Ectodermal cell (in vitro differentiated cells): ENCODE measurements around the gene FAM32A.

Experiments
- H3K27ac ChIP-seq: 2 replicates; pipeline ENCODE4 v1.7.0; 2013; ENCODE audit warnings: mild to moderate bottlenecking, low read depth, low read length; ENCODE audit not compliant: insufficient read depth, poor library complexity, severe bottlenecking
- H3K27me3 ChIP-seq: 2 replicates; pipeline ENCODE4 v1.7.0; 2013; ENCODE audit warnings: mild to moderate bottlenecking, low read length; ENCODE audit not compliant: insufficient read depth, control insufficient read depth, poor library complexity, severe bottlenecking
- H3K36me3 ChIP-seq: one replicate; pipeline ENCODE4 v1.7.0; 2013; ENCODE audit warnings: low read length; ENCODE audit not compliant: control insufficient read depth, insufficient read depth
- H3K4me1 ChIP-seq: one replicate; pipeline ENCODE4 v1.7.0; 2013; ENCODE audit warnings: low read length; ENCODE audit not compliant: control insufficient read depth, insufficient read depth
- H3K4me3 ChIP-seq: 2 replicates; pipeline ENCODE4 v1.7.0; 2013; ENCODE audit warnings: low read depth, low read length, control low read depth; ENCODE audit not compliant: insufficient read depth
- H3K9me3 ChIP-seq: 2 replicates; pipeline ENCODE4 v1.7.0; 2013; ENCODE audit warnings: mild to moderate bottlenecking, low read length, moderate library complexity; ENCODE audit not compliant: control insufficient read depth
- WGBS, 2 experiments: methylation state at CpG; one replicate each; pipeline ENCODE4 v1.1.7; 2013; ENCODE audit warnings: missing lambda C conversion rate in 2 of 2; 5-methylcytosine and 5-hydroxymethylcytosine counted together

The FAM32A gene

GRCh38 chr19:16200038-16201010 lies 15.1 kb downstream of the FAM32A start:
- Histone ChIP-seq H3K27me3 (no peaks in the 10 kb centered on the region), H3K9me3 (no peaks in the 10 kb centered on the region), H3K36me3 (peaks cover 10% of the 10 kb centered on the region), H3K4me1 (peaks cover 5% of the 10 kb centered on the region), H3K27ac (no peak overlapping the region), H3K4me3 (no peak overlapping the region)
- 93% methylated on average over 20 of the region's 20 CpGs for WGBS, 2 experiments

GRCh38 chr19:16201011-16201391 lies 15.8 kb downstream of the FAM32A start:
- no peaks in the 10 kb centered on the region for H3K9me3 ChIP-seq
- H3K36me3 ChIP-seq, result peaks cover 10% of the 10 kb centered on the region
- no peak overlapping the region for H3K27ac ChIP-seq
- H3K27me3 ChIP-seq, result no peaks in the 10 kb centered on the region
- peaks cover 5% of the 10 kb centered on the region for H3K4me1 ChIP-seq
- no peak overlapping the region for H3K4me3 ChIP-seq
- WGBS, 2 experiments, result 94 to 99% methylated on average over 4 of the region's 4 CpGs

DNA sequence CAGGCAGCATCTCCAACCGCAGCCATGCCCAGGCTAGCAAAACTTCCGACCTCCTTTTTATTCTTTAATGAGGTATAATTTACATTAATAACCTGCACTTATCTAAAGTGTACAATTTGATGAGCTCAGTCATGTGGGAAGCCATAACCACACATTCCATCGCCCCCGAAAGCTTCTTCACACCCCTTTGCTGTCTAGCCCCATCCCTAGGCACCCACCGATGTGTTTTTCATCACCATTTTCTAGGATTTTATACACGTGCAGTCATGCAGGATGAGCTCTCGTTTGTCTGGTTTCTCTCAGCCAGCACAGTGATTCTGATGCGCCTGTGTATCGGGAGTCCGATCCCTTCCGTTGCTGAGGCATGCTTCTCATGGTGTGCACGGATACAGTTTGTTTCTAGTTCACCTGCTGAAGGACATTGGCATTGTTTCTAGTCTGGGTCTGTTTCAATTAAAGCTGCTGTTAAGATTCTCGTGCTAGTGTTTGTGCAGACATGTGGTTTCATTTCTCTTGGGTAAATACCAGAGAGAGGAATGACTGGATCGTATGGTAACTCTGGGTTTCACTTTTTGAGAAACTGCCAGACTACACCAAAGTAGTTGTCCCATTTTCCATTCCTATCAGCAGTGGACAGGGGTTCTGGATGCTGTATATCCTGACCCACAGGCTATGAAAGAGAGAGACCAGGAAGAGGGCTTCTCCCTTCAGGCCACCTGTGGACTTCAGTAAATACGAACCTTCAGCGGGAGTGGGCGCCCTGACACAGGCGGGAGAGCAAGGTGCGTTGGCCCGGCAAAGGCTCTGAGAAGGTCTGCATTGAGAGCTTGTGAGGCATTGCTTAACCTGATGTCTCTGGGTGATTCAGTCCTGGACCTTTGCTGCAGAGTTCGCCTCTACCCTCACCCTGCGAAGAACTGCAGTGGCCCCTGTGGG lies 17.4 kb downstream of the FAM32A start:
- H3K27ac ChIP-seq, result no peak overlapping the region
- no peak overlapping the region for H3K4me3 ChIP-seq
- H3K27me3 ChIP-seq, result no peaks in the 10 kb centered on the region
- H3K36me3 ChIP-seq, result peaks cover 10% of the 10 kb centered on the region
- 92% methylated on average over 21 of the region's 22 CpGs for WGBS, 2 experiments
- H3K4me1 ChIP-seq, result peaks cover 5% of the 10 kb centered on the region
- no peaks in the 10 kb centered on the region for H3K9me3 ChIP-seq

DNA sequence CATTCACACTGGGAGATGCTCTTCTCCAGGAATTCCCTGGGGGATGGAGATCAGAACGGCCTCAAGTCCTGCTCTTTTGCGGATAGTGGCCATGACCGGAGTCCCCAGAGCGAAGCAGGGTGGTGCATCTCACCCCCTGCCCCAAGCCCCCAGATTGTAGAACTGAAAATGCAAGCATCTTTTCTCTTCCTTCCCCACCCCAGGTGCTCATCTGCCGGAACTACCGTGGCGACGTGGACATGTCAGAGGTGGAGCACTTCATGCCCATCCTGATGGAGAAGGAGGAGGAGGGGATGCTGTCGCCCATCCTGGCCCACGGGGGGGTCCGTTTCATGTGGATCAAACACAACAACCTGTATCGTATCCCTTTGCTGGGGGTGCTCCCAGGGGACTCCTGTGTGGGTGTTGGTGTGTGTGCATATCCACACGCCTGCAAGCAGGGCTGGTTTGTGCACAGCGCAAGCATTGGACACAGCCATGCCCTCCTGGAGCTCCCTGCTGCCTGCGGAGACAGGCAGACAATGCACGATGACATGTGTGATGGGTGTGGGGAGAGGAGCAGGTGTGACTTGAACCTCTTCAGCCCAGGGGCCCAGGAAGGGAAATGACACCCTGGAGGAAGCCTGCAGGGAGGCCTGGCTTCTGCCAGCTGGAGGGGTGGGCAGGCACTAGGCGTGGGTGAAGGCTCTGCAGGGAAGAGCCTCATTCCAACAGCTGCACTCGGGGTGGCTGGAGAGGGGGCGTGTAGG lies 18.2 kb downstream of the FAM32A start:
- Histone ChIP-seq H3K36me3 (peaks cover 17% of the 10 kb centered on the region), H3K27ac (no peak overlapping the region), H3K4me1 (peaks cover 5% of the 10 kb centered on the region), H3K9me3 (no peaks in the 10 kb centered on the region), H3K27me3 (no peaks in the 10 kb centered on the region), H3K4me3 (no peak overlapping the region)
- WGBS, 2 experiments, result 97% methylated on average over 19 of the region's 19 CpGs

DNA sequence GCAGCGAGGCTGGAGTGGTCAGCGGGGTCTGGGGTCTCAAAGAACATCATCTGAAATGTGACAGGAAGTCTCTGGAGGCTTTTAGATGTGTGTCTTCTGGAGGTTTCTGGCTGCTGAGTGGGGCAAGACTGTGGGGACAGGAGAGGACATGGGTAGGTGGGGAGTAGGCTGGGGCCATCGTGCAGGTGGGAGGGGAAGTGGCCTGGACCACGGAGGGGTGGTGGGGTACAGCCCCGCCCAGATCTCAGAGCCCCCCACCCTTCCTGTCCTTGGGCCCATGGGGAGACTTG lies 18.7 kb downstream of the FAM32A start:
- Histone ChIP-seq H3K9me3 (no peaks in the 10 kb centered on the region), H3K4me3 (no peak overlapping the region), H3K36me3 (peaks cover 19% of the 10 kb centered on the region), H3K27me3 (no peaks in the 10 kb centered on the region), H3K27ac (no peak overlapping the region), H3K4me1 (peaks cover 2% of the 10 kb centered on the region)
- WGBS, 2 experiments, result 94 to 96% methylated on average over 5 of the region's 5 CpGs

GRCh38 chr19:16205205-16206045 lies 20.2 kb downstream of the FAM32A start:
- Histone ChIP-seq H3K27ac (no peak overlapping the region), H3K4me1 (no peaks in the 10 kb centered on the region), H3K9me3 (no peaks in the 10 kb centered on the region), H3K4me3 (no peak overlapping the region), H3K27me3 (no peaks in the 10 kb centered on the region), H3K36me3 (peaks cover 26% of the 10 kb centered on the region)
- WGBS, 2 experiments, result 94 to 96% methylated on average over 11 of the region's 11 CpGs

- no peaks in the 10 kb centered on the region for H3K27me3 ChIP-seq
- peaks cover 26% of the 10 kb centered on the region for H3K36me3 ChIP-seq
- no peaks in the 10 kb centered on the region for H3K9me3 ChIP-seq
- H3K27ac ChIP-seq, result no peak overlapping the region
- WGBS, 2 experiments, result 95 to 98% methylated on average over 14 of the region's 14 CpGs
- H3K4me3 ChIP-seq, result no peak overlapping the region
- no peaks in the 10 kb centered on the region for H3K4me1 ChIP-seq
Observed at GRCh38 chr19:16206046-16206605, 20.9 kb downstream of the FAM32A start.

GRCh38 chr19:16206637-16207036 lies 21.4 kb downstream of the FAM32A start:
- WGBS, 2 experiments, result 93 to 95% methylated on average over 7 of the region's 7 CpGs
- H3K4me3 ChIP-seq, result no peak overlapping the region
- no peaks in the 10 kb centered on the region for H3K27me3 ChIP-seq
- no peaks in the 10 kb centered on the region for H3K4me1 ChIP-seq
- no peaks in the 10 kb centered on the region for H3K9me3 ChIP-seq
- H3K27ac ChIP-seq, result no peak overlapping the region
- H3K36me3 ChIP-seq, result peaks cover 26% of the 10 kb centered on the region

- Histone ChIP-seq H3K27me3 (no peaks in the 10 kb centered on the region), H3K27ac (no peak overlapping the region), H3K4me1 (no peaks in the 10 kb centered on the region), H3K36me3 (peaks cover 26% of the 10 kb centered on the region), H3K4me3 (no peak overlapping the region), H3K9me3 (no peaks in the 10 kb centered on the region)
- 95 to 96% methylated on average over 10 of the region's 10 CpGs for WGBS, 2 experiments
Observed at GRCh38 chr19:16207063-16207462, 21.9 kb downstream of the FAM32A start.
